ENCODE data around the gene NFKBIA.
"Not testable (repeated sequence)": the region's sequence is repeated elsewhere in the genome, so short reads cannot be mapped to it uniquely, and the experiment has no call there.

Gene NFKBIA

DNA sequence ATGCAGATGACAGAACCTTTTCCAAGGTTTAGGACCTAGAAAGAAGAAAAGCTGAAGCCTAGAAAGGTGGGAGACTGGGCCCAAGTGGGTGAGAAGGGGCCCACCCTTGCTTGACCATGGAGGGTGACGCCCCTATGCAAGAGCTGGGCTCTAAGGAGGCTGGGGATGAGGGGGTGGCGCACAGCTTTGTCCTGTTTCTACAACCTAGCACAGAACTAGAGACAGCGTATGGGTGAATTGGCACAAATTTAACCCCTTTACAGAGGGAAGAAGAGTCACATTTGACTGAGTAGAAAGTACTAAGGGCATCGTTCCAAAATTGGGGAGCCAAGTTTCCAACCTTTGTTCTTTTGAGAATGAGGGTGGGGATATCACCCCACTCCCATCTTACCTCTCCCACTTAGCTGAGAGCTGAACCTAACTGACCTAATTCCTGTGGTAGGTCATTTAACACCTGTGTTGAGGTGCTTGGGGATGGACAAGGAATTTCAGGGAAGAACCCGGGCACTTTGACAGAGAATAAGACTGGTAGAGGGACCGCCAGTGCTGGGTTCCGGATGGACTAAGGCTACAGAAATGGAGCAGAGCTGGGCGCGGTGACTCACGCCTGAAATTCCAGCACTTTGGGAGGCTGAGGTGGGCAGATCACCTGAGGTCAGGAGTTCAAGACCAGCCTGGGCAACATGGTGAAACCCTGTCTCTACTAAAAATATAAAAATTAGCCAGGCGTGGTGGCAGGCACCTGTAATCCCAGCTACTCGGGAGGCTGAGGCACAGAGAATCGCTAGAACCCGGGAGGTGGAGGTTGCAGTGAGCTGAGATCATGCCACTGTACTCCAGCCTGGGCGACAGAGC is 5.2 kb downstream of the NFKBIA start:
- WGBS (ENCODE audit: insufficient coverage): 100% methylated on average over 4 of the region's 15 CpGs
- ChIA-PET POLR2A (interaction anchor here (0.5 to 7.2 kb wide), 7 partner anchors 30 to 137 kb away, joined by 3 to 128 read pairs (median 3); no protein-coding TSS in a partner anchor), CTCF (interaction anchor here (0.9 to 11.4 kb wide), 7 partner anchors 11 to 170 kb away, joined by 3 to 110 read pairs (median 3); no protein-coding TSS in a partner anchor)
- no peaks in the 10 kb centered on the region for H3K27me3 ChIP-seq (replicated peaks in 2 of 5; ENCODE audit: control insufficient read depth in 4 of 5, insufficient read depth in 5 of 5, low read length in 4 of 5)
- H3K4me3 ChIP-seq (ENCODE audit: control insufficient read depth in 1 of 7, extremely low read depth in 1 of 7, insufficient read depth in 4 of 7, low read depth in 2 of 7, low read length in 6 of 7): no peak overlapping the region
- peaks cover 15 to 40% (median 29%) of the 10 kb centered on the region in 4 experiments for H3K36me3 ChIP-seq (ENCODE audit: control insufficient read depth in 4 of 4, insufficient read depth in 4 of 4, low read length in 3 of 4)
- DNase-seq: peak in 2 of 3 donors; percentile 40 to 42
- H3K4me1 ChIP-seq (ENCODE audit: control extremely low read depth in 1 of 4, control insufficient read depth in 4 of 4, insufficient read depth in 4 of 4, low read length in 3 of 4): peaks cover 24 to 44% (median 43%) of the 10 kb centered on the region in 4 experiments
- H3K9me3 ChIP-seq (ENCODE audit: control extremely low read depth in 1 of 5, control insufficient read depth in 4 of 5, insufficient read depth in 2 of 5, low read depth in 1 of 5, low read length in 4 of 5): no peaks in the 10 kb centered on the region
- H3K27ac ChIP-seq (ENCODE audit: insufficient read depth in 1 of 2, low read depth in 1 of 2, low read length in 2 of 2, poor library complexity in 1 of 2, severe bottlenecking in 2 of 2): no peak overlapping the region

DNA sequence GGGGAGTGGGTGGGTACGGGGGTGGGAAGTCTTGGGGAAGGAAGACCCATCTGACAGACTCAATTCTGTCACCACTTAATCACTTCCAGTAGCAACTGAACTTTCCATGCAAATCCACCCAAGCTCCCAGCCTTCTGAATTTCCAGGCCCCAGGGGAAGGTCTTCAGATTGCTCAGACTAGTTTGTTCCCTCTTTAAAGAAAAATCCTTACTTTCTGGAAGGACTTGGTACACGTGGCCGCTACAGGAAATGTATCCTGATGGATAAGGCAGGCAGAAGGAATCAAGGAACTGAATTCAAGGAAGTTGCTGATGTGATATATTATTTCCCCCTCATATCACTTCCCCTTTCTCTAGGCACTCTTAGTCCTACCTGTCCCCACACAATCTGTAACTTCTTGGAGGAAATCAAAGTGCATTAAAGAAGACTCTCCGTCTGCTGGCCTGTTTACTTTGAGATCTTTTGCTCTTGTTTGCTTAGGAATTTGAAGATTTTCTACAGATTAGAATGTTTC is 6.4 kb downstream of the NFKBIA start:
- Histone ChIP-seq H3K36me3 (ENCODE audit: control insufficient read depth in 4 of 4, insufficient read depth in 4 of 4, low read length in 3 of 4) (peaks cover 13 to 35% (median 25%) of the 10 kb centered on the region in 4 experiments), H3K27ac (ENCODE audit: insufficient read depth in 1 of 2, low read depth in 1 of 2, low read length in 2 of 2, poor library complexity in 1 of 2, severe bottlenecking in 2 of 2) (no peak overlapping the region), H3K27me3 (replicated peaks in 2 of 5; ENCODE audit: control insufficient read depth in 4 of 5, insufficient read depth in 5 of 5, low read length in 4 of 5) (no peaks in the 10 kb centered on the region), H3K4me1 (ENCODE audit: control extremely low read depth in 1 of 4, control insufficient read depth in 4 of 4, insufficient read depth in 4 of 4, low read length in 3 of 4) (peaks cover 21 to 39% (median 38%) of the 10 kb centered on the region in 4 experiments), H3K9me3 (ENCODE audit: control extremely low read depth in 1 of 5, control insufficient read depth in 4 of 5, insufficient read depth in 2 of 5, low read depth in 1 of 5, low read length in 4 of 5) (no peaks in the 10 kb centered on the region), H3K4me3 (ENCODE audit: control insufficient read depth in 1 of 7, extremely low read depth in 1 of 7, insufficient read depth in 4 of 7, low read depth in 2 of 7, low read length in 6 of 7) (no peak overlapping the region)
- CTCF ChIA-PET: interaction anchor here (0.7 to 11.4 kb wide), 7 partner anchors 17 to 169 kb away, joined by 3 to 110 read pairs (median 3); no protein-coding TSS in a partner anchor
- POLR2A ChIA-PET: interaction anchor here (7.2 kb wide), 1 partner anchor 29 kb away, joined by 128 read pairs; no protein-coding TSS in a partner anchor
- DNase-seq: peak in 2 of 3 donors; percentile 47 to 51
- no CpG with 5 or more reads among the region's 4 CpGs for WGBS (ENCODE audit: insufficient coverage)

DNA sequence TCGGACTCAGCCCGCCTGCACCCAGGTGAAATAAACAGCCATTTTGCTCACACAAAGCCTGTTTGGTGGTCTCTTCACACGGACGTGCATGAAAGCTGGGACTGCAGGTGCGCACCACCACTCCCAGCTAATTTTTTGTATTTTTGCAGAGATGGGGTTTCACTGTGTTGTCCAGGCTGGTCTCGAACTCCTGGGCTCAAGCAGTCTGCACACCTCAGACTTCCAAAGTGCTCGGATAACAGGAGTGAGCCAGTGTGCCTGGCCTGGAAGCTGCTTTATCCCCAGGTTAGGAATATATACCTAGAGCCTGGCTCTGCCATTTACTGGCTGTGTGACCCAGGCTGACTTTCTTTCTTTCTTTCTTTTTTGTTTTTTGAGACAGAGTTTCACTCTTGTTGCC is 7.9 kb downstream of the NFKBIA start:
- H3K4me3 ChIP-seq (ENCODE audit: control insufficient read depth in 1 of 7, extremely low read depth in 1 of 7, insufficient read depth in 4 of 7, low read depth in 2 of 7, low read length in 6 of 7); H3K9me3 ChIP-seq (ENCODE audit: control extremely low read depth in 1 of 5, control insufficient read depth in 4 of 5, insufficient read depth in 2 of 5, low read depth in 1 of 5, low read length in 4 of 5); POLR2A ChIA-PET; H3K27ac ChIP-seq (ENCODE audit: insufficient read depth in 1 of 2, low read depth in 1 of 2, low read length in 2 of 2, poor library complexity in 1 of 2, severe bottlenecking in 2 of 2); H3K27me3 ChIP-seq (replicated peaks in 2 of 5; ENCODE audit: control insufficient read depth in 4 of 5, insufficient read depth in 5 of 5, low read length in 4 of 5); DNase-seq: not testable (repeated sequence)
- CTCF ChIA-PET: interaction anchor here (1.0 to 11.4 kb wide), 3 partner anchors 23 to 138 kb away, joined by 3 to 110 read pairs (median 6); no protein-coding TSS in a partner anchor
- 100% methylated on average over 4 of the region's 7 CpGs for WGBS (ENCODE audit: insufficient coverage)
- Histone ChIP-seq H3K36me3 (ENCODE audit: control insufficient read depth in 4 of 4, insufficient read depth in 4 of 4, low read length in 3 of 4) (peaks cover 2 to 20% (median 14%) of the 10 kb centered on the region in 4 experiments), H3K4me1 (ENCODE audit: control extremely low read depth in 1 of 4, control insufficient read depth in 4 of 4, insufficient read depth in 4 of 4, low read length in 3 of 4) (peaks cover 8 to 24% (median 23%) of the 10 kb centered on the region in 4 experiments)

DNA sequence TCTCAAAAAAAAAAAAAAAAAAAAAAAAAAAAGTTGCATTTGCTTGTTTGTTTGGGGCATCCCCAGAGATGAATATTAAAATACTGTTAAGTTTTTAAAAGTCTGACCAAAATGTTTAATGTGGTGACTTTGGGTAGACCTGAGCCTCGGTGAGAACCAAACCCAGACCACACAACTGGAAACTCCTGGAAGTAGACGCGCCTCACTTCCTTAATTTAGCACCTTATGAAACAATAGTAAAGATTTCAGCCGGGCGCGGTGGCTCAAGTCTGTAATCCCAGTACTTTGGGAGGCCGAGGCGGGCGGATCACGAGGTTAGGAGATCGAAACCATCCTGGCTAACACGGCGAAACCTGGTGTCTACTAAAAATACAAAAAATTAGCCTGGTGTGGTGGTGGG is 9.3 kb downstream of the NFKBIA start:
- peaks cover 0 to 7% (median 3%) of the 10 kb centered on the region in 4 experiments for H3K36me3 ChIP-seq (ENCODE audit: control insufficient read depth in 4 of 4, insufficient read depth in 4 of 4, low read length in 3 of 4)
- no peak overlapping the region for H3K4me3 ChIP-seq (ENCODE audit: control insufficient read depth in 1 of 7, extremely low read depth in 1 of 7, insufficient read depth in 4 of 7, low read depth in 2 of 7, low read length in 6 of 7)
- DNase-seq: no peak
- H3K4me1 ChIP-seq (ENCODE audit: control extremely low read depth in 1 of 4, control insufficient read depth in 4 of 4, insufficient read depth in 4 of 4, low read length in 3 of 4): peaks cover 0 to 17% (median 14%) of the 10 kb centered on the region in 4 experiments
- H3K27me3 ChIP-seq (replicated peaks in 2 of 5; ENCODE audit: control insufficient read depth in 4 of 5, insufficient read depth in 5 of 5, low read length in 4 of 5): no peaks in the 10 kb centered on the region
- no peaks in the 10 kb centered on the region for H3K9me3 ChIP-seq (ENCODE audit: control extremely low read depth in 1 of 5, control insufficient read depth in 4 of 5, insufficient read depth in 2 of 5, low read depth in 1 of 5, low read length in 4 of 5)
- ChIA-PET CTCF (interaction anchor here (1.1 to 11.4 kb wide), 3 partner anchors 27 to 182 kb away, joined by 3 to 110 read pairs (median 3); no protein-coding TSS in a partner anchor), POLR2A (no interaction called here)
- H3K27ac ChIP-seq (ENCODE audit: insufficient read depth in 1 of 2, low read depth in 1 of 2, low read length in 2 of 2, poor library complexity in 1 of 2, severe bottlenecking in 2 of 2): no peak overlapping the region
- 100% methylated on average over 7 of the region's 13 CpGs for WGBS (ENCODE audit: insufficient coverage)

DNA sequence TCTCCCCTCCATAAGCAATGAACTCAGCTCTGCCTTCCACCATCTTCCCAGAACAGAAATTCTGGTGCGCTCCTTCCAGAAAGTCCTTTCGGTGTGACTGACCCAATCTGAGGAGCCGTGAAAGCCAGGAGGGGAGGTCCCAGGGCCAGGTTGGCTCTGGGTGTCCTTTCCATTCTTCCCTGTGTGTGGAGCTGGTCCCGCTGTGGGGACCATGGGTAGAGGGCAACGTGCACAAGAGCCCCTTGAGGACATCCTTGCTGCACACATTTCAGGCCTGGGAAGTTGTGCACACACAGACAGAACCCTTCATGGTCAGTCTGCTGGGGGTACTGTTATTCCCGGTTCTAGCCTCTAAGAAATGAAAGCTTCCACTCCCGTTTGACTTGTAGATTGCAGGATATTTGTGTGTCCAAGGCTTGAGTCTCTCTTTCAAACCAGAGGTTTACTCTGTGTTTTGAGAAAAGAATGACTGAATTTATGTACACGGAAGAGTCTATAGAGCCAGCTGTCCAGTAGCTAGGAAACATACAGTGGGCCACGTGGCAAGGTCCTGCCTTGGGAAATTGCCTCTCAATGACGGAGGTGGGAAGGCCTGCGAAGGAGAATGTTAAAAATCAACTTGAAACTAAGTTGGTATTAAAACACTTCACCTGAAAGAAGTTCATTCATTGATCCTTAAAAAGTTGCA is 10.1 kb downstream of the NFKBIA start:
- ChIA-PET POLR2A (no interaction called here), CTCF (interaction anchor here (0.7 to 1.2 kb wide), 3 partner anchors 26 to 182 kb away, joined by 3 read pairs; no protein-coding TSS in a partner anchor)
- 96% methylated on average over 10 of the region's 11 CpGs for WGBS (ENCODE audit: insufficient coverage)

DNA sequence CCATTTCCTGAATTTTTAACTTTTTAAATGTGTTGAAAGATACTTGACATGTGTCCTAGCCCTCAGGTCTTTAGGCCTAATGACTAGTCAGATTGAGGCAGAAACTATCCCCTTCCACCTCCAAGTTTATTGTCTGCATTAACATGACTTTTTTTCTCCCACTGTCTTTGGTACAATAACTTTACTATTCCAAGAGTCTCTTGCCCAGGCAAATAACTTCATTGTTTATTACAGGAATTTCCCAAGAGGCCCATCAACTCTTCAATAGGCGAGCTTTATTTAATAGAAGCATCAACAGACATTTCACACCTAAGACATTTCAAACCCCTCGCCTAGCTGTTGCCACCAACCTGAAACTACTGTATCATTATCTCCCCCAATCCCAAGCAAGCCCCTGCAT is 10.7 kb downstream of the NFKBIA start:
- Histone ChIP-seq H3K4me3 (ENCODE audit: control insufficient read depth in 1 of 7, extremely low read depth in 1 of 7, insufficient read depth in 4 of 7, low read depth in 2 of 7, low read length in 6 of 7) (no peak overlapping the region), H3K36me3 (ENCODE audit: control insufficient read depth in 4 of 4, insufficient read depth in 4 of 4, low read length in 3 of 4) (no peaks in the 10 kb centered on the region), H3K9me3 (ENCODE audit: control extremely low read depth in 1 of 5, control insufficient read depth in 4 of 5, insufficient read depth in 2 of 5, low read depth in 1 of 5, low read length in 4 of 5) (no peaks in the 10 kb centered on the region), H3K4me1 (ENCODE audit: control extremely low read depth in 1 of 4, control insufficient read depth in 4 of 4, insufficient read depth in 4 of 4, low read length in 3 of 4) (peaks cover 0 to 17% (median 10%) of the 10 kb centered on the region in 4 experiments), H3K27ac (ENCODE audit: insufficient read depth in 1 of 2, low read depth in 1 of 2, low read length in 2 of 2, poor library complexity in 1 of 2, severe bottlenecking in 2 of 2) (no peak overlapping the region), H3K27me3 (replicated peaks in 2 of 5; ENCODE audit: control insufficient read depth in 4 of 5, insufficient read depth in 5 of 5, low read length in 4 of 5) (no peaks in the 10 kb centered on the region)
- ChIA-PET CTCF (interaction anchor here (0.7 kb wide), 1 partner anchor 25 kb away, joined by 3 read pairs; no protein-coding TSS in a partner anchor), POLR2A (no interaction called here)
- no peak for DNase-seq
- 97% methylated on average over 2 of the region's 2 CpGs for WGBS (ENCODE audit: insufficient coverage)

More for the DNA sequence above, 10.1 kb downstream of the NFKBIA start:
- DNase-seq: no peak
- Histone ChIP-seq H3K9me3 (ENCODE audit: control extremely low read depth in 1 of 5, control insufficient read depth in 4 of 5, insufficient read depth in 2 of 5, low read depth in 1 of 5, low read length in 4 of 5) (no peaks in the 10 kb centered on the region), H3K4me1 (ENCODE audit: control extremely low read depth in 1 of 4, control insufficient read depth in 4 of 4, insufficient read depth in 4 of 4, low read length in 3 of 4) (peaks cover 0 to 17% (median 14%) of the 10 kb centered on the region in 4 experiments), H3K27ac (ENCODE audit: insufficient read depth in 1 of 2, low read depth in 1 of 2, low read length in 2 of 2, poor library complexity in 1 of 2, severe bottlenecking in 2 of 2) (no peak overlapping the region), H3K36me3 (ENCODE audit: control insufficient read depth in 4 of 4, insufficient read depth in 4 of 4, low read length in 3 of 4) (peaks cover 0 to 2% (median under 1%) of the 10 kb centered on the region in 4 experiments), H3K27me3 (replicated peaks in 2 of 5; ENCODE audit: control insufficient read depth in 4 of 5, insufficient read depth in 5 of 5, low read length in 4 of 5) (no peaks in the 10 kb centered on the region), H3K4me3 (ENCODE audit: control insufficient read depth in 1 of 7, extremely low read depth in 1 of 7, insufficient read depth in 4 of 7, low read depth in 2 of 7, low read length in 6 of 7) (no peak overlapping the region)
